NCI-H748 treated with DMSO at 0.1 percent for 48 hours (cell line): ENCODE results near the gene FOLR3.
"Not testable (repeated sequence)": the region's sequence is repeated elsewhere in the genome, so short reads cannot be mapped to it uniquely, and the experiment has no call there.

Experiments used
- DNase-seq: peaks from one replicate; lab custom pipeline; 2025; lab: John Stamatoyannopoulos, UW

Gene FOLR3

DNA sequence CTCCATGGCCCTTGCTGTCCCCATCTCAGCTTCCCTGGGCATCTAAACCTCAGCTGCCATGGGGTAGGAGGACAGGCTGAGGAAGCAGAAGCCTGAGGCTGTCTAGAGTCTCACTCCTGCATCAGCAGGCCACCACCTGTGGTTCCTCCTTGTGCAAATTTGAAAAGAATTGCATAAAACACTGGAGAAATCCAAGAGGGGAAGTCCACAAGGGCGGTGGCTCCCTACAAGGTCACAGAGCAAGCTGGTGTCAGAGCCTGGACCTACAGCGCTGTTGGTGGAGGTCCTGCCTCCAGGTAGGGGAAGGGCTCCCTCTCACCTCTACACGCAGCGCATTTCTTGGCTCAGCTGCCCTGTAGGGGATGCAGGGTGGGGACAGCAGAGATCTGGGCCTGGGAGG, at the start of gene FOLR3:
Gene FOLR3, plus strand, starts transcription at position 253 of the 400 bp plus-strand sequence. CDS start 228 bp downstream, outside the sequence.
- DNase-seq = not testable (repeated sequence)

- DNase-seq = no peak
Measured at GRCh38 chr11:72088076-72088808, 47.3 kb upstream of the FOLR3 start.

DNA sequence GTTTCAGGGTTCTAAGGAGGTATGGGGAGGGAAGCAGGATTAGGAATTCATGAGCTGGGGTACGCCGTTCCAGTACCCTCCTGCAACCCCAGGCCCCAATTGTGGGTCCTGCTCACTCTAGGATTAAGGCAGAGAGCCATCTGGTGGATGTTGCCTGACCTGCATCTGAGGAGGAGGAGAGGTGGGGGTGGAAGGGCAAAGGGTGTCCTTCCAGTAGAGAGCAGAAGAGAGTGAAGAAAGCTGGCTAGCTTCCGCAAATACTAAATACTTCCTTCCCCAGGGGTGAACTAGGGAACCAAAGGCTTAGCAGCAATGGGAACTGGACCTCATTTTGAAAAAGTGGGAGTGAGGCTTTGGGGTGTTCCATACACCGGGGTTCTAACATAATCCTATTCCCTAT, 44.2 kb upstream of the FOLR3 start:
- peak; percentile 9 for DNase-seq

DNA sequence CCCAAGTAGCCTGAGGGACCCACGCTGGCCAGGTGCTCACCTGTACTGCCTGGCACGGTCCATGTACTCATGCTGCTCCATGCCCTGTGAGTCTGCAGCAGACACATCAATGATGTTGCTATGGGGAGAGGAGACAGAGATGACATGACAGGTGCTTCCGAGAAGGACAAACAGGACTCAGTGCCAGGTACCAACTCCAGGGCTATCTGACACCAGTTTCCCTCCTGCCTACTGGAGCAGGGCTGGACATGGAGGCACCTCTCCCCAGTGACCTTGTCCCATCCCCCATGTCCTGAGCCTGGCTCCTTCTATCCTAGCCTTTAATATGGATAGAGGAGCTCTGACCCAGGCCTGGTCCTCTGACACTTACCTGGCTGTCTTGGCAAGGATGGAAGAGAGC, 36.8 kb upstream of the FOLR3 start:
- no peak for DNase-seq

DNA sequence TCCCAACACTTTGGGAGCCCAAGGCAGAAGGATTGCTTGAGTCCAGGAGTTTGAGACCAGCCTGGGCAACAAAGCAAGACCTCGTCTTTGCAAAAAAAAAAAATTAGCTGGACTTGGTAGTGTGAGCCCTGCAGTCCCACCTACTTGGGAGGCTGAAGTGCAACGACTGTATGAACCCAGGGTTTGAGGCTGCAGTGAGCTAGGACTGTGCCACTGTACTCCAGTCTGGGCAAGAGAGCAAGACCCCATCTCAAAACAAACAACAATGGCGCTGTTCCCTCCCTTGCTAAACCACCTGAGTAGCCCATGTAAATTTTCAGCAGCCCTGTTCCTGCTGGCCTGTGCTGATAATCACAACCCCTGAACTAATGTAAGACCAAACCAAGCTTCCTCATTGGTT, 35.5 kb upstream of the FOLR3 start:
- no peak for DNase-seq

GRCh38 chr11:72100462-72100861, 35.1 kb upstream of the FOLR3 start:
- no peak for DNase-seq

- DNase-seq = no peak
Measured at GRCh38 chr11:72102162-72102561, 33.4 kb upstream of the FOLR3 start.

DNA sequence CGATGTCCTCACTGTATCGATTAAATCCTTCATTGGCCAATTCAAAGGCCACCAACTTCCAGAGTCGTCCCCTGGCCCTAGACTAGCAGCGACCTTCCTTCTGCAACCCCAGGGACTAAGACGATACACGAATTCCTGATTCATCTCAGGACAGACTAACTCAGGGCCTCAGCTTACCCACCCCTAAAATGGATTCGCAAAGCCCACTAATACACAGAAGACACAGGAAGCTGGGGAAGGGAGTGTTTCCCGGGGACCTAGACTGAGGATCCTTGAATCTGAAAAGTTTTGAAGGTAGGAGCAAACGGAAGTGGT, 32.9 kb upstream of the FOLR3 start:
- DNase-seq = no peak

GRCh38 chr11:72102946-72103753, 32.4 kb upstream of the FOLR3 start, which contains the start of gene LAMTOR1:
Gene LAMTOR1, minus strand, starts transcription at chr11:72103297. Its CDS starts 73 bp downstream, at chr11:72103224.
- DNase-seq = peak; percentile 96

- DNase-seq = no peak
Measured at GRCh38 chr11:72103754-72104167, 31.8 kb upstream of the FOLR3 start.

GRCh38 chr11:72105888-72106287, 29.6 kb upstream of the FOLR3 start, which contains the start of gene TOMT:
Gene TOMT, plus strand, starts transcription at chr11:72105924. Its CDS starts 28 bp downstream, at chr11:72105952.
- no peak for DNase-seq

DNA sequence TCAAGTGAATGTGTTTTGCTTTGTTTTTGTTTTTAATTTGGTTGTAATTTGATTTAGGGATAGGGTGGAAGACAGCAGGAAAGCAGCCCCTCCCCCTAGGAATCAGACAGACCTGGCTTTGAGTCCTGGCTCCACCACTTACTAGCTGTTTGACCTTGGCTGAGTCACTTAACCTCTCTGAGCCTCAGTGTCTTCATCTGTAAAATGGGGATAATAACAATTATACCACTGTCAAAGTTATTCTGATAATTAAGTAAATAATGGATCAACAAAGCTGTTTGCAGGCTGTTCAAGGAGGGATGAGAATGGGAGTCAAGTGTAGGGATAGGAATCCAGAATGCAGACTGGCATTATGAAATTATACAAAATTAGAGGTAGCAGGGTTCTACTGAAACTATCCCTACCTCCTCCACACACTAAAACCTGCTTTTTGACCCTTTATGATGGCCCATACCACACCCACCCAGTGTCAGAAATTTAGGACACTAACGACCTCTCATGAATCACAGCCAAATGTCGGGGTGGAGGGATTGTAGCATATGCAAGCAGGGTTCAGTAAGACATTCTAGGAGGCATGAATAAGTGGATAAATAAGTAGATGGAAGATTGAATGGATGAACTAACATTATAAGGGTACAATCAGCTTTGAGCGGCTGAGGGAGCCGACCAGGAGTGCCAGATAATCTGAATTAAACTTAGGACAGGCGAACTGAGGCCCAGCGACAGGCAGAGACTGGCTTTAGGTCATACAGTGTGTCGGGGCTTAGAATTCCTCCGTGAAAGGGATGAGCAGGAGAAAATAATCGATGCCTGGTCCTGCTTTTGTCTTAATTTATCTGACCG, 24.0 kb upstream of the FOLR3 start:
- DNase-seq = no peak

DNA sequence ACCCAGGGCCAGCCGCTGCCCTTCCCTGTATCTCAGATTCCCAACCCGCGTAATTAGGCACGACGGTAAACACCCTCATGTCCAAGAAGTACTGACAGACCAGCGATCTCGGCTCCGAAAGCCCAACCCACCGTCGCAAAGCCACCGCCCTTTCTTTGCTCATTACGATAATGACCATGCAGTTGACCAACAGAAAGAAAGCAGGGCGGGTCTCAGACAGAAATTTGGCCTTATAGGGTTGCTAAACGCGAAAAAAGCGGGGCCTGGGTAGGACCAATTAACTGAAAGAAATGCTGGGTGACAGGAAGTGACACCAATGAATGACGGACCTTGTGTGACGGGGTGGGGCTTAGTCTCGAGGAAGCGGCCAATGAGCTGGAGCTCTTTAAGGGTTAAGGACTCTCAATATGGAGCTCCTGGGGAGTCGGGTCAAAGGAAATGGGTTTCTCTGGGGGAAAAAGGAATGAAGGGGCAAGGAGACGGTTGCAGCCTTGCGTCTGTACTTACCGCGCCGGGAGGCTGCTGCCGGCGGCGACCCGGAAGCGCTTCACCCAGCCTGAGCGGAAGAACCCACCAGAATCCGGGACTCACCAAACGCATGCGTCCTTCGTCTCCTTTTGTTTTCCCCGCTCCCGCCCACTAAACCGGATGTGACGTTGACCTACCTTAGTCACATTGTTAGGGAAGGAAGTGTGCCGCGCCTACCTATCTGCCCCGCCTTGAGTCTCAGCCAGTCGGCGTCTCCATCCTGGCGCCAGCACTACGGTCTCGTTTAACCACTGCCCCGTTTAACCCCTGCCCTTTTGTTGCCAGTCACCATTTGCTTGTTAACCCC, 23.2 kb upstream of the FOLR3 start, which contains the start of gene ANAPC15:
Gene ANAPC15, minus strand, starts transcription at position 553 of the 835 bp plus-strand sequence. CDS start 1,419 bp downstream, outside the sequence.
- DNase-seq = peak; percentile 99

- DNase-seq = no peak
Measured at GRCh38 chr11:72112978-72113808, 22.3 kb upstream of the FOLR3 start.

DNA sequence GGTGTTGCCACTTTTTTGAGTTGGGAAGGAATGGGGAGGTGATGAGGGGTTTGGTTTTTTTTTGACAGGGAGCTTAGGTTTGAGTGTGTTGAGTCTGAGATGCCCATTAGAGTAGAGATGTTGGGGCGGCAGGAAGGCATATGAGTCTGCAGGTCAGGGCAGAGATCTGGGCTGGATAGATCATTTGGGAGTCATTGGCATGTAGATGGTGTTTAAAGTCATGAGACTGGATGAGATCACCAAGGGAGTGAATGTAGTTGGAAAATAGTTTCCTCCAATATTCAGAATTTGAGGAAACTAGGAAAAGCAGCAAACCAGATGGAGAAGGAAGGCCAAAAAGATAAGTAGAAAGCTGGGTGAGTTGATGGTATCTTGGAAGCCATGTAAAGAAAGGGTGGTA, 21.0 kb upstream of the FOLR3 start:
- no peak for DNase-seq

DNA sequence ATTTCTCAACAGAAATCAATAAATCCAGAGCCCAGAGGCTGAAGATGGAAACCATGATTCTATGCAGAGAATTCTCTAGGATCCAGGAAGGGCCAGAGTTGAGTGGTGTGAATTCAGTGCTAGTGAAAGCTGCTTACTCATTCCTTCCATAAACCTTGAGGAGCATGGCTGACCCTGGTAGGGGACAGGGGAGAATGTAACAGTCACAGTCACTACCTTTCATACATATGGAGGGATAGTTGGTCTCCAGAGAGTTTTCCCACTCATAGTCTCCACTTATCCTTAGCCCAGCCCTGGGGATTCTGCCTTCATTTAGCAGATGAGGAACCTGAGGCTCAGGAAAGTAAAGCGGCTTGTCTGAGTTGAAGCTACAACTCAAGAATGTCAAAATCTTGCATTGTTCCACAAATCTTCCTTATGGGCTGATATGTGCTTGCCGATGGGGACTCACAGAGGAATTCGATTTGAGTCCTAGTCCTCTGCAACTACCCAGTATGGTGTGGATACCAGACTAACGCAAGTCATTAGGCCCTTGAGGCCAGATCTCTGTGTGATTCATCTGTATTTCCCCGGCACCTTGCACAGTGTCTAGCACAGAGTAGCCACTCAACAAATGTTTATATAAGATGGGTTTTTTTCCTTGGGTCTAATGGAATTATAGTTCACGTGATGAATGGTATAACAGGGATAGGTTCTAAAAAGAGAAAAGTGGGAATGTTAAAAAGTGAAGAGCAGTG, 19.3 kb upstream of the FOLR3 start:
- DNase-seq = no peak

- no peak for DNase-seq
Measured at GRCh38 chr11:72119198-72119597, 16.3 kb upstream of the FOLR3 start.

DNA sequence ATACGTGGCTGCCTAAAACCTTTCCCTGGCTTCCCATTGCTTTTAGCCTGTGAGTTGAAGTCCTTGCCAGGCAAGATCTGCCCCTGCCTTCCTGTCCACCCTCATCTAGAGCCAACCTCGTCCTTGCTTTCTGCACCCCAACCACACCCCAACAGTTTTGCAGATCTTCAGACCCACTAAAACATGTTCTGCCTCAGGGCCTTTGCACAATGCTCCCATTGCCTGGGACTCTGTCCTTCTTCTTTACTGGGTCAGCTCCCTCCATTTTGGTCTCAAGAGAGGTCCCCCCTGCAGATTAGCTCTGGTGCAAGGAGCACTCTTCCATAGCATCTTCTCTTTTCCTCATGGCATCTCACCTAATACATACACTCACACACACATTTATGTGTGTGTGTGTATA, 14.6 kb upstream of the FOLR3 start:
- no peak for DNase-seq

- DNase-seq = no peak
Measured at GRCh38 chr11:72122607-72123006, 12.9 kb upstream of the FOLR3 start.
